OCI-LY1 (cell line): ENCODE measurements around the gene CCND3.

ENCODE experiments used
- EZH2 ChIP-seq: fragments of 200-600 bp; sonication (generic), shearing (Covaris generic); IDR thresholded peaks from 2 replicates; pipeline ENCODE4 v1.8.0; 2017; ENCODE audit warnings: borderline replicate concordance, mixed run types, mild to moderate bottlenecking, antibody characterized with exemption, low read length, moderate library complexity, mixed read lengths
- TF ChIP-seq, protein P1 (sequence below): fragments of 200-600 bp; sonication (generic), shearing (Covaris generic); IDR thresholded peaks from 2 replicates; pipeline ENCODE4 v1.5.1; 2017; ENCODE audit warnings: mild to moderate bottlenecking, antibody characterized with exemption, low read length, moderate library complexity, mixed read lengths

DNA sequence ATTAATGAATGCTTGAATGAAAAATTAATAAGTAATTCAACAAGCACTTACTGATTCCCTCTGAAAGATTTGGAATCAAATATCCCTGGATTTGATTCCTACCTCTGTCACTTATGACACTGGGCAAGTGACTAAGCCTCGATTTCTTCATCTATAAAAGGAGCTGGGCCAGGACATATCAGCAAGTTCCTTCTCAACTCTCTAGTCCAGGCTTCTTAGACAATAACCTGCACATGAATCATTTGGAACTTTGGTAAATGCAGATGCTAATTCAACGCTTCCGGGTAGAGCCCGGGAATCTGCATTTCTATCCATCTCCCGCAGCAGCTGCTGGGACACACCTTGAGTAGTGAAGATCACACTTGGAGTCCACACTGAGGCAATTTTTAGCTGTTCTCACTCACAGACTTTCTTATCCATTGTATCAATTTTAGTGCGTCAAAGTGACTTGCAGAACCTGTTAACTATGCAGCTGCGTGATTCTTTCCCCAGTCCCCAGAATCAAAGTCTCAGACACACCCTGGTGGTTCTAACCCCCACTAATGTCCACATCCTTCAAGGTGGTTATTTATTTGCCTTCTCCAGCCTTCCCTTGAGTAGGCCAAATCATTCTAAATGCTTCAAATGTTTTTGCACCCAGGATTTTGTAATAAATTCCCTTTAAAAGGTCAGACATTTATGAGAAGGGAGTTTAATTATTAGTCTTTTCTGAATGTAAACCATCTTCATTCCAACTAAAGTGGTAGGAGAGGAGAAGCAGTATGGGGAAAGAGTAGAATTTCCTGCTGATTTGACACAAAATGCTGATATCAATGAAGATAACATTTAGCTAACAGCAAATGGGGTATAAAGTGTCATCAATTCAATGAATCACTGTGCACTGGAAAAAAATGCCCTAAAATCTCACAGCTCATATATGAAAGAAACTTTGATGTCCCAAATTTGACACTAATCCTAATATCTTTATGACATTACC is 26.0 kb upstream of the CCND3 start:
- TF ChIP-seq, protein P1, sequence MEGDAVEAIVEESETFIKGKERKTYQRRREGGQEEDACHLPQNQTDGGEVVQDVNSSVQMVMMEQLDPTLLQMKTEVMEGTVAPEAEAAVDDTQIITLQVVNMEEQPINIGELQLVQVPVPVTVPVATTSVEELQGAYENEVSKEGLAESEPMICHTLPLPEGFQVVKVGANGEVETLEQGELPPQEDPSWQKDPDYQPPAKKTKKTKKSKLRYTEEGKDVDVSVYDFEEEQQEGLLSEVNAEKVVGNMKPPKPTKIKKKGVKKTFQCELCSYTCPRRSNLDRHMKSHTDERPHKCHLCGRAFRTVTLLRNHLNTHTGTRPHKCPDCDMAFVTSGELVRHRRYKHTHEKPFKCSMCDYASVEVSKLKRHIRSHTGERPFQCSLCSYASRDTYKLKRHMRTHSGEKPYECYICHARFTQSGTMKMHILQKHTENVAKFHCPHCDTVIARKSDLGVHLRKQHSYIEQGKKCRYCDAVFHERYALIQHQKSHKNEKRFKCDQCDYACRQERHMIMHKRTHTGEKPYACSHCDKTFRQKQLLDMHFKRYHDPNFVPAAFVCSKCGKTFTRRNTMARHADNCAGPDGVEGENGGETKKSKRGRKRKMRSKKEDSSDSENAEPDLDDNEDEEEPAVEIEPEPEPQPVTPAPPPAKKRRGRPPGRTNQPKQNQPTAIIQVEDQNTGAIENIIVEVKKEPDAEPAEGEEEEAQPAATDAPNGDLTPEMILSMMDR: no peak
- TF ChIP-seq EZH2: no peak
